PFSK-1 (cell line): Measurements from ENCODE around the gene HOXA9.

ENCODE experiments used
- FOXP2 ChIP-seq: optimal IDR thresholded peaks from 2 replicates; pipeline ENCODE3; 2011; ENCODE audit warnings: borderline replicate concordance, control low read depth, inconsistent platforms; ENCODE audit not compliant: insufficient read depth; ENCODE audit errors: extremely low read length, extremely low read depth
- POLR2AphosphoS5 ChIP-seq: IDR thresholded peaks from 2 replicates; pipeline ENCODE4 v1.6.1; 2012; ENCODE audit warnings: low read depth, mild to moderate bottlenecking, control low read depth, low read length, moderate library complexity
- REST ChIP-seq, 2 experiments: IDR thresholded peaks; 2 replicates each; pipeline versions ENCODE4 v1.6.1 to v1.8.0; 2011 to 2012; ENCODE audit warnings: low read depth in 2 of 2, low read length in 2 of 2, control low read depth in 1 of 2, inconsistent platforms in 1 of 2, mild to moderate bottlenecking in 1 of 2, moderate library complexity in 1 of 2; ENCODE audit not compliant: insufficient read depth in 1 of 2
- SIN3A ChIP-seq: IDR thresholded peaks from 2 replicates; pipeline ENCODE4 v1.6.1; 2012; ENCODE audit warnings: mild to moderate bottlenecking, low read length, moderate library complexity, borderline replicate concordance; ENCODE audit not compliant: insufficient read depth
- TAF1 ChIP-seq: IDR thresholded peaks from 2 replicates; pipeline ENCODE4 v1.6.1; 2012; ENCODE audit warnings: low read length, control low read depth, borderline replicate concordance; ENCODE audit not compliant: insufficient read depth

The HOXA9 gene

GRCh38 chr7:27203365-27203953, 38.1 kb upstream of the HOXA9 start:
- TF ChIP-seq REST (IDR thresholded peaks at IDR 0.05; ENCODE audit: insufficient read depth in 1 of 2, low read depth in 2 of 2, low read length in 2 of 2), result no peak
- no peak for TF ChIP-seq SIN3A
- TF ChIP-seq FOXP2, result no peak
- no peak for TF ChIP-seq POLR2AphosphoS5
- TF ChIP-seq TAF1, result no peak

DNA sequence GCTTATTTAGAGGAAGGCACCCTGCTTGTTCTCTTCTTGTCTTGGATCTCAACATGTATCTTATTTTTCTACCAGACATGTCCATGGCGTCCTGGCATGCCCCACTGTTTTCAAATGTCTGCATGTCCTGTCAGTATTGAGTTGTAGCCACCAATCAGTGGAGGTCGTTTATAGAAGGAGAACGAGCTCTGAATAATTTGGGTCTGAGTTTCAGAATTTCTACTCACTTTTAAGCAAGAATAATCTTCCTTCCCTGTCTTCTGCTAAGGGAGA, 37.5 kb upstream of the HOXA9 start:
- no peak for TF ChIP-seq POLR2AphosphoS5
- no peak for TF ChIP-seq REST (IDR thresholded peaks at IDR 0.05; ENCODE audit: insufficient read depth in 1 of 2, low read depth in 2 of 2, low read length in 2 of 2)
- TF ChIP-seq SIN3A, result no peak
- TF ChIP-seq FOXP2, result no peak
- no peak for TF ChIP-seq TAF1

DNA sequence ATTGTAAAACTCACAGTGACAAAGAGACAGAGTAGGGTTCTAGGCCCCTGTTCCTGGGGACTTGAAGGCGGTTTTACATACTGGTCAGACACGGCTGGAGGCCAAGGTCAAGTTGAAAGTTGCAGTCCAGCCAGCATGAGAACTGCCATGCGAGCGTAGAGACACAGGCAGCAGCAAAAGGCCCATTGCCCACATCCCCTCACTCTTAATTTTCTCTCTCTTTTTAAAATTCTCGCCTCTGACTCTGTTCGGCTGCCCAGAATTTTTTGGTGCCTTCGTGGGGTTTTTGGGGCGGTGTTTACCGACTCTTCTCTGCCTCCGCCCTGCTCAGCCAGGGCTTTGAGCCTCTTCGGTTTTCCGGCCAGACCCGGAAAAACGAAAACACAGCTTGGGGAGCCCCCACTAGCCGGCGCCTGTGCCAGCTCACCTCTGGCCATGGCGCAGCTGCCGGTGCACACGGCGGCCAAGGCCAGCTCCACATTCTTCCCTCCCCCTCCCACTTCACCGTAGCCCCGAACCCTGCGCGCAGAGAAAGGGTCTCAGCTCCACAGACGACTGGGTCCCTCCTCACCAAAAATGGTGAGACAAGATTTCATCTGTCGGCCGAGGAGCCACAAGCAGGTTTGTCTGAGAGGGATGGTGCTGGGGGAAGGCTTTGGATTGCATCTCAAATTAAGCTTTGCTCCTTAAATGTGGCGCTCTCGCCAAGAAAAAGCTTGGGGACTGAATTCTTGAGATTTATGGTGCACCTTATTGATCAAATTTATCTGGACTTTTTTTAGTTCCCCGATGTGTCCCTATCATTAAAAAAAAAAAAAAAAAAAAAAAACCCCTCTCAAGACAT, 36.9 kb upstream of the HOXA9 start:
- TF ChIP-seq SIN3A (no peak), TAF1 (no peak), POLR2AphosphoS5 (no peak), FOXP2 (no peak)

- no peak for TF ChIP-seq FOXP2
- no peak for TF ChIP-seq SIN3A
- TF ChIP-seq POLR2AphosphoS5, result no peak
- no peak for TF ChIP-seq TAF1
- TF ChIP-seq REST (IDR thresholded peaks at IDR 0.05; ENCODE audit: insufficient read depth in 1 of 2, low read depth in 2 of 2, low read length in 2 of 2), result no peak
Observed at GRCh38 chr7:27201580-27202017, 36.3 kb upstream of the HOXA9 start.

- TF ChIP-seq REST (IDR thresholded peaks at IDR 0.05; ENCODE audit: insufficient read depth in 1 of 2, low read depth in 2 of 2, low read length in 2 of 2), result no peak
- no peak for TF ChIP-seq TAF1
- no peak for TF ChIP-seq POLR2AphosphoS5
- no peak for TF ChIP-seq FOXP2
- TF ChIP-seq SIN3A, result no peak
Observed at GRCh38 chr7:27200761-27201579, 35.6 kb upstream of the HOXA9 start.
